DMS53 treated with DMSO at 0.1 percent for 48 hours (cell line): ENCODE results near the gene ADAMTS15.

ENCODE experiments used
- DNase-seq: peaks from one replicate; lab custom pipeline; 2025; ENCODE audit not compliant: unreplicated experiment; lab: John Stamatoyannopoulos, UW

Gene ADAMTS15

DNA sequence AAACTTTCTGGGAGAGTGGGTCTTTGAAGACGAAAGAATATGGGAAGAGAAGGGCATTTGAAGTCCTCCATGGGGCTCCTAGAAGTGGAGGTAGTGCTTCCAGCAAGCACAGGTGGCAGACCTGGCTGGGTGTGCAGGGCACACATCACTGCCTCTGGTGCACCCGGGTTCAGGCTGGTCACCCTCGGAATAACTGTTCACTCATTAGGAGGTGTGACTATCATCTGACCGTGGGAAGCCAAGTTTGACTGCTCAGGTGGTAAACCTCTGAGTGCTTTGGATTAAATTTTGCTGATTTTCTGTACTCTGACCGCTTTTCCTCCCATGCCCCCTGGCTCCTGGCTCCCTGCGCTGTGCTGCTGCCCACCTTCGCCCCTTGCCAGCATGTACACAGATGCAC lies 11.1 kb downstream of the ADAMTS15 start:
- DNase-seq = no peak

DNA sequence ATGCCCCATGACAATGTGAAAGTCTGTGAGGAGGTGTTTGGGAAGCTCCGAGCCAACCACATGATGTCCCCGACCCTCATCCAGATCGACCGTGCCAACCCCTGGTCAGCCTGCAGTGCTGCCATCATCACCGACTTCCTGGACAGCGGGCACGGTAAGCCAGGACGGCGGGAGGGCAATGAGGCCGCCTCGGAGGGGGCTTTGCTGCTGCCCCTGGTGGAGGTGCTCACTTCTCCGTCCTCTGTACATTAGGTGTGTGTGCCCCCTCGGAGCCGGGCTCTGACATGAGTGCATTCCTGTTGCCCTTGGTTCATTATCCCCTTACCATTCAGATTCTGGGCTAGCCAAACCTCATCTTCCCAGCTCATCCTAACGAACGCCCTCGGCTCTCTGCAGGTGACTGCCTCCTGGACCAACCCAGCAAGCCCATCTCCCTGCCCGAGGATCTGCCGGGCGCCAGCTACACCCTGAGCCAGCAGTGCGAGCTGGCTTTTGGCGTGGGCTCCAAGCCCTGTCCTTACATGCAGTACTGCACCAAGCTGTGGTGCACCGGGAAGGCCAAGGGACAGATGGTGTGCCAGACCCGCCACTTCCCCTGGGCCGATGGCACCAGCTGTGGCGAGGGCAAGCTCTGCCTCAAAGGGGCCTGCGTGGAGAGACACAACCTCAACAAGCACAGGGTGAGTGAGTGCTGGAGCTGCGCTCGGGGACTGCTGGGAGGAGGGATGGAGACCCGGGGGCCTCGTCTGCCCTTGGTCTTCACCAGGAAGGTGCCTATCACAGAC lies 13.8 kb downstream of the ADAMTS15 start:
- no peak for DNase-seq

DNA sequence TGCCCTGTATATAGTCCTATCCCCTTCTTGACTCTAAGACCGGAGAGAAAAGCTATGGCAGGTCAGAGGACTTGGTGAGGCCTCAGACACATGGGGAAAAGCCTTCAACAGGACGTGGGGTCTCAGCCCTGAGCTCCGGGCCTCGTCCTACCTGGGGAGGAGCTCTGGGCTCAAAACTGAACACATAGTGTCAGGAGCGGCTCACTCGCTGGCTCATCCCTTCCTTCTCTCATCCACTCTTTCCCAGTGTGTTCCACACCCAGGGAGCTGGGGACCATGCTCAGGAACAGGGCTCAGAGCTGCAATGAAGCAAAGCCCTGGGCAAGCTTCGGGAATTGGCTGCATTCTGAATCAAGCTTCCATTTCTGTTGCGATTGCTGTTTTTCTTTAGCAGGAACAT lies 14.5 kb downstream of the ADAMTS15 start:
- no peak for DNase-seq

DNA sequence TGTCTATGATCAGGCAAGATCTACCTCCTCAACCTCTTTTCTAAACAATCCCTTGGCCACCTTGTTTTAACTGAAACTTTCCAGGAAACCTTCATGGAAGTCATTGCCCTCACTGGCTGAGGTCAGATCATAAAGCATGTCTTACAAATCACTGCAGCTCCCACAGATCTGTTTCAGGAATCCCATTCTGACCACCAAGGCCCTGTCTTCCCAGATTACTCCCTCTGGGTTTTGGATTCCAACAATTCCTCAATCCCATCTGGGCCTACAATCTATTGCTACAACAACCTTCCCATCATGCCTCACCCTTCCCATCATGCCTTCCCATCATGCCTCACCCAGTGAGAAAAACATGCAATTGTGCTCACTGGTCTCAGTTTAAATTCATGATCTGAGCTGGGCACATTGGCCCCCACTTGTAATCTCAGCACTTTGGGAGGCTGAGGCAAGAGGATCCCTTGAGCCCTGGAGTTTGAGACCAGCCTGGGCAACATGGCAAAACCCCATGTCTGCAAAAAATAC lies 15.9 kb downstream of the ADAMTS15 start:
- DNase-seq = no peak

DNA sequence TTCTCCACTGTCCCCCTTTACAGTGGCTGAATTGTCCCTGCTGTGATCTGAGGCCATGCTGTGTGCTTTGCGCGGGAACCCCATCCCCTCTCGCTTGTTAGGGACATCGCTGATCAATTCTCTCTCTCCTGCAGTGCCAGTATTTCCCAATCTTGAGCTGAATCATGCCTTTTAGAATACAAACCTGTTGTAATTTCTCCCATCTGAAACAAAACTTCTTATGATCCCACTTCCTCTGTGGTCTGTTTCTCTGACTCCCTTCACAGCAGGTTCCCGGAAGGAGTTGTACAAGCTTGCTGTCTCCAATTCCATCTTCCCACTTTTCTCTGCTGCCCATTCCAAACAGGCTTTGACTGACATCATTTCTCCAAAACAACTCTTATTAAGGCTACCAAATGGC lies 16.8 kb downstream of the ADAMTS15 start:
- DNase-seq = no peak

DNA sequence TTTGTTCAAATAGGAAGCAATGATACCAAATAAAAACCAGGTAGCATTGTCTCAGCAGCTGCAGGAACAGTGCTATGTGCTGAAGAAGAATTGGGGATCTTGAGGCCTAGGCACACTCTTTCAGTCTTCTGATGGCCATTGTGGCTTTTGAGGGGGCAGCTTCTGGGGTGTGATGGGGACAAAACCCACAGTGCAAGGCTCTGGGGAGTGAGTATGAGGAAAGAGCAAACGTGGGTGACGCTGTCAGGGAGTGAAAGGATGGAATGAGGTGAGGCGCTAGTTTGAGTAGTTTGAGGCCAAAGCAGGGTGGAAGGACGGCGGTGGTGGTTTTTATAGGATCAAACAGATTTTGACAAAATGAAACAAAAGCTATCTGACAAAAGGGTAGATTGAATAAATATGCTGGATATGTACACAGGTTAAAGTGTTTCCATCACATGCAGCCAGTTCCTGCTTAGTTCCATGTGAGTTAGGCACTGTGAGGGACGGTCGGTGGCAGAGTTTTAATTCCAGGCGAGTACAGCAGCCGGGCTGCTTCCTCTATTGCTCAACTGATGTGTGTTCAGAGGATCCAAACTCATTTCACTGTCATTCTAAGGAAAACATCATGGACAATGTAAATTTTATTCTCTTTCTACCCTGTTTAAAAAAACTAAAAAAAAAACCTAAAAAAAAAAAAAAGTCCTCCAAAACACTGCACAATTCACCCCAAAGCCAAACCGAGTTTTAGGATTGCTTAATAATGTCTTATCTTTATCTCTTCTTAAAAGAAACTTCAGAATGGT lies 18.9 kb downstream of the ADAMTS15 start:
- DNase-seq = no peak

DNA sequence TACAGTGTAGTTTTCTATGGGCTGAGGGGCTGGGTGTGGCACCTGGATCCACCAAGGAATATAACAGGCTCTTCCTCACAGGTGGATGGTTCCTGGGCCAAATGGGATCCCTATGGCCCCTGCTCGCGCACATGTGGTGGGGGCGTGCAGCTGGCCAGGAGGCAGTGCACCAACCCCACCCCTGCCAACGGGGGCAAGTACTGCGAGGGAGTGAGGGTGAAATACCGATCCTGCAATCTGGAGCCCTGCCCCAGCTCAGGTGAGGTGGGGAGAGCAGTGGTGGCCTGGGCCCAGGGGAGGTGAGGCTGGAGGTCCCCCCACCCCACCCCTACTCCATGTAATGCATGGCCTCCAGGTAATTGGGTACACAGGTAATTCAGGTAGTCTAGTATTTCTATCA lies 20.7 kb downstream of the ADAMTS15 start:
- DNase-seq = no peak

DNA sequence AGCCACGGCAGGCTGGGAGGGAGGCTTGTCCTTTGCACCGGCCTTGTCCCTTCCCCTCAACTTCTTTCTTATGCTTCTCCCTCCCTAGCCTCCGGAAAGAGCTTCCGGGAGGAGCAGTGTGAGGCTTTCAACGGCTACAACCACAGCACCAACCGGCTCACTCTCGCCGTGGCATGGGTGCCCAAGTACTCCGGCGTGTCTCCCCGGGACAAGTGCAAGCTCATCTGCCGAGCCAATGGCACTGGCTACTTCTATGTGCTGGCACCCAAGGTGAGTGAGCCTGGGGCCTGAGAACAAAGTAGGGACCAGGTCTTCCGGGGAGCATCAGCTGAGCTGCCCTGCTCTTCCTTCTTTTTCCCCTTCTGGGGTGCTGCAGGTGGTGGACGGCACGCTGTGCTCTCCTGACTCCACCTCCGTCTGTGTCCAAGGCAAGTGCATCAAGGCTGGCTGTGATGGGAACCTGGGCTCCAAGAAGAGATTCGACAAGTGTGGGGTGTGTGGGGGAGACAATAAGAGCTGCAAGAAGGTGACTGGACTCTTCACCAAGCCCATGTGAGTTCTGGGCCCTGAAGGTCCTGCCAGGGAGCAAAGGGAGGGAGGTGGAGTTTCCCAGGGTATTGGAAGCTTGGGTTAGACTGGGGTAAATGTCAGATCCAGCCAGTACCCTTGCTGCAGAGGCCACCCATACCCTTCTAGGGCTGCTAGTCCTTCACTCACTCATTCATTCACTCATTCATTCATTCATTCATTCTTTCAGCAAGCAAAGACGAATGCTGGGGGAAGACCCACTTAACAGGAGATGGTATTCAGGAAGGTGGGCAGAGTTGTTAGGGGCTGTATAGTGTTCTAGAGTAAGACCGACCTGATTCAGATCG lies 22.6 kb downstream of the ADAMTS15 start:
- DNase-seq = no peak

DNA sequence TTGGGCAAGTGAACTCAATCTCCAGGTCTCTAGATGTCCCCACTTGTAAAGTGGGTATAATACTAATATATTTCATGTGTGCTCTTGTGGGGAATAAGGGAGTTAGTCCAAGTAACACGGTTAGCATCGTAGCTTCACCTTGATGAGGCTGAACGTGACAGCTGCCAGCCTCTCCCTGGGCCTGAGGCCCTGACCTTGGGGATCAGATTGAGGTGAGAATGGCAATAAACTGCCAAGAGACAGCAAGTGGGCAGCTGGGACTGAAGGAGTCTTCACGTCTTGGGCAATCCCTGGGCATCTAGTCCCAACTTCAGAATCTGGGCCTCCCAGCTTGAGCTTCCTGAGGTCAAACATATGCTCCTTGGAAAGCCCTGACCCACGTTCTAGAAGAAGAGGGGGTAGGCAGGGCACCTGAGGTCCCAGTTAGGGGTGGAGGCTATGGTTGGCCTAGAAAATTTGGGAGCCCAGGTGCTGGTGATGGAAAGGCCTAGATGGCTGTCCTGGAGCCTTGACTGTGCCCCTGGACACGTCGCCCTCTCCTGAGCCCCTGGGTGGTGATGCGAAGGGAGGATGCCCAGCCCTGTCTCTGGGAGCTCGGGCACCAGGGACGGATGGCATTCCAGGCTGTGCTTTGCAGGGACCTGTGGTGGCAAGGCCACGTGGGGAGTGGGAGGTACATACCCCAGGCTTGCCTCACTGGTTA lies 23.4 kb downstream of the ADAMTS15 start:
- DNase-seq = no peak

DNA sequence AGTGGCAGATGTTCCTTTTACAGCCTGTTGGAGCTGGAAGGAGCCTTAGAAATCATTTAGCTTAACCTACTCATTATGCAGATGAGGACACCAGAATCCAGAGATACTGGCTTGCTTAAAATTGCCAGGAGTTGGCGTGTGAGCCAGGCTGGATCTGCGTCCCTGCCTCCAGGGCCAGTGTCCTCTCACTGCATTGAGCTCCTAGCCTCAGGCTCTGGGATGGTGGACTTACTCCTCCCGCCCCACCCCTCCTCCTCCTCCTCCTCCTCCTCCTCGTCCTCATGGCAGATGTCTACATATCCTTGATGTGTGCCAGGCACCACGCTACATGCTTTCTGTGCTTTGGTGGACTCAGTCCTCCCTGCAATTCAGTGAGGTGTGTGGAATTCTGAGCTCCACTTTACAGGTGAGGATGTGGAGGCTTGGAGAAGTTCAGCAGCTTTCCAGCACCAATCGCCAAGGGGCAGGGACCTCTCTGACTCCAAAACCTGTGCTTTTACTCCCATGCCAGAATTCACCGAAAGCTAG lies 24.1 kb downstream of the ADAMTS15 start:
- DNase-seq = no peak

DNA sequence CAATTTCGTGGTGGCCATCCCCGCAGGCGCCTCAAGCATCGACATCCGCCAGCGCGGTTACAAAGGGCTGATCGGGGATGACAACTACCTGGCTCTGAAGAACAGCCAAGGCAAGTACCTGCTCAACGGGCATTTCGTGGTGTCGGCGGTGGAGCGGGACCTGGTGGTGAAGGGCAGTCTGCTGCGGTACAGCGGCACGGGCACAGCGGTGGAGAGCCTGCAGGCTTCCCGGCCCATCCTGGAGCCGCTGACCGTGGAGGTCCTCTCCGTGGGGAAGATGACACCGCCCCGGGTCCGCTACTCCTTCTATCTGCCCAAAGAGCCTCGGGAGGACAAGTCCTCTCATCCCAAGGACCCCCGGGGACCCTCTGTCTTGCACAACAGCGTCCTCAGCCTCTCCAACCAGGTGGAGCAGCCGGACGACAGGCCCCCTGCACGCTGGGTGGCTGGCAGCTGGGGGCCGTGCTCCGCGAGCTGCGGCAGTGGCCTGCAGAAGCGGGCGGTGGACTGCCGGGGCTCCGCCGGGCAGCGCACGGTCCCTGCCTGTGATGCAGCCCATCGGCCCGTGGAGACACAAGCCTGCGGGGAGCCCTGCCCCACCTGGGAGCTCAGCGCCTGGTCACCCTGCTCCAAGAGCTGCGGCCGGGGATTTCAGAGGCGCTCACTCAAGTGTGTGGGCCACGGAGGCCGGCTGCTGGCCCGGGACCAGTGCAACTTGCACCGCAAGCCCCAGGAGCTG lies 24.8 kb downstream of the ADAMTS15 start:
- no peak for DNase-seq

DNA sequence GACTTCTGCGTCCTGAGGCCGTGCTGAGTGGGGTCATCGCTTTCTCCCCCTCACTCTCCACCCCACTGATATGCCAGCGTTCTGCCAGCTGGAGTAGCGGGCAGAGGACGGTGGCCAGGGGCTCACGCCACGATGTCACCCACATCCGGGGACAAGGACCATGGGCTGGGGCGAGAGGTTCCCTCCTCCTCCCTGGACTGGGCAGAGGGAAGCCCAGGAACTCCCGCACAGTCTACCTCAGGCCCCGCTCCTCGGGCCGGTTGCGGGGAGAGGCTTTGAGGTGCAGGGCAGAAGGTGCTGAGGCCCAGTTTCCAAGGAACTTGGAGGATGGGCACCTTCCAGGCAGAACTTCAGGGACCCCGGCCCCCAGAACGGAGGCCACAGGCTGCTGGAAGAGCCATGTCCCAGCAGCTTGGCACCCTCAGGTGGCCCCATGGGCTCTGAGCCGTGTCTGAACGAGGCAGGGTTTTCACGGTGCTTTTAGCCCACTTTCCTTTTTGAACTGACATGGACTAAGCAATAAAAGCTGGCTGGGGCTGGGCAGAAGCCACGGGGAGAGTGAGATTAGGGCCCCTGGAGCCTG lies 25.4 kb downstream of the ADAMTS15 start:
- no peak for DNase-seq

DNA sequence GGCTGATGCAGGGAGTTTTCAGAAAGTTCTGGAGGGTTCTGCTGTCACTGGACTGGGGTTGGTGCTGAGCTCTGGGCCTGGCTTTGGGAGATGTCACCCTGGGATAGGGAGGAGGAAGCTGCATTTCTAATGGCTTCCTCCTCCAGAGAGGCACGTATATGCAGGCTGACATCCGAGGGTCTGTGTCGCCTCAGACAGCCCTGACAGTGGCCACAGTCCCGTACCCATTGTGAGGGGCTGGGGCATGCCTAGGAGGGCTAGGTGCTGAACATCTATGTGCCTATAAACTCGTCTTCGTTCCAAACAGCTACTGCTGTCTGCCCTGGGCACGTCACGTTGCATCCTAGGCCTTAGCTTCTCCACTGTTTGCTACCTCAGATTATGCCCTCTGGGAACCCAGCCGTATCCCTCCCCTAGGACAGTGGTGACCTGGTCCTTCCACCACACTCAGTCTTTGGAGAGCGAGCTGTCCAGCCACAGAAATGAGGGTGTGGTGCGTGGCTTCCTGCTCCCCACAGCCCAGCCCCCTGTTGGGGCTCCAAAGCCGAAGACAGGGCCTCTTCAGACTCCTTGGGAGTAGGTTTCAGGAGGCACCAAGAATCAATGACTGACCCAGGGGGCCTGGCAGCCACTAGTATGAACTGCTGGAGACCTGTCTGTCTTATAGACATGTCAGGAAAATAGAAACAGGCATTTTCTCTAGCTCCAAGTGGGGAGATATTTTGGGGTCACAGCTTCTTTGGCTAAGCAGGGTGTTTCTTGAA lies 26.4 kb downstream of the ADAMTS15 start:
- DNase-seq = no peak

DNA sequence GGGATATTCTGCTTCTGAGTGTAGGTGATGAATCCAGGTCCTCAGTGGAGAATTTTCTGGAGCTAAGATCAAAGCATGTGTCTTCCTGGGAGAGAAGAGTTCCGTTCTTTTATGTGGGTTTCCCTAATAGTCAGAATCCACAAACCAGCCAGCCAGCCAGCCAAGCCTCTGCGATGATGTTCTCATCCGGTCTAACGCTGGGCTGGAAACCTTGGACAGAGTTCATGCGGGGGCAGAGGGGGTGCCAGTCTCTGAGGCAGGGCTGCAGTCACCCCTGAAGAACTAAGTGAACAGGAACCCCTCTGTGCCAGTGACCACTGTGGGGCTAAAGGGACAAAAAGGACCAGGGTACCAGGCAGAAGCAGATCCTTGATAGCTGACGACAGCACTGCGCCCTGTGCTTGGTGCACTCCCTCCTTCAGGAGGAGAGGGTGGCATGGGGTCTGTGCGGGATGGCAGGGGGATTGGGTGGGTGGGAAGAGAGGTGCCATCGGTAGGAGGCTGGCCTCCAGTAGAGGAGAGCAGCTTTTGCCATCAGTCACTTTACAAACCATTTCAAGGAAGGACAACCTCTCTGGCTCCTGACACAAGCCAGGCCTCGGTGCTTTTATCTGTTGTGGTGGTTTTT lies 27.1 kb downstream of the ADAMTS15 start:
- no peak for DNase-seq

DNA sequence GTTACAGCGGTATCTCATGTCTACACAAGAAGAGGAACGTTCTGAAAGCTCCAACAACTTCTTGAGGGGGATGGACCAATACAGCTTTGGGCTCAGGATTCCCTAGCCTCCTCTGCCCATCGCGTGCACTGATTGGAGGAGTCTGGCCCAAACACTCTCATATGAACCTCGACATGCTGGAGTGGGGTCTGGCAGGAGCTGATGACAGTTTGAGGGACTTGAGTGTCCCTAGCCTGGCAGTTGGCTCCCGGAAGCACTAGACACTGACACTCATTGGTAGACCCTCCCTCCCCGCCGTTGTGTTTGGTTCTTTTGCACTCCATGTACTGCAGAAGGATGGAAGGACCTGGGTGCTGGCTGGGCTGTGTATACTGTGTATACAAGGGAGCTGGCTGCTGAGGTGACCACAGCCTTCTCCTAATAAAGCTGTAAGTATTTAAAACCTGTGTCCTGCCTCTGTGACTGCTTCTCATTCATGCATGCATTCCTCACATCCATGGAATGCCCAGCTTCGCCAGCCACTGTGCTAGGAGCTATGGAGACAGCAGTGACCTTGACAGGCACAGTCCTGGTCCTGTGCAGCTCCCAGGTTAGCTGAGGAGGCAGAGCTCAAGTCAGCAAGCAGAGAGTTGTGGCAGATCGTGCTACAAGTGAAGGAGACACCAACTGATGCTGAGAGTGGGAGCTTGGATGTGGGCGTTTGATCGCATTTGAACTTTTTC lies 27.9 kb downstream of the ADAMTS15 start:
- DNase-seq = no peak

DNA sequence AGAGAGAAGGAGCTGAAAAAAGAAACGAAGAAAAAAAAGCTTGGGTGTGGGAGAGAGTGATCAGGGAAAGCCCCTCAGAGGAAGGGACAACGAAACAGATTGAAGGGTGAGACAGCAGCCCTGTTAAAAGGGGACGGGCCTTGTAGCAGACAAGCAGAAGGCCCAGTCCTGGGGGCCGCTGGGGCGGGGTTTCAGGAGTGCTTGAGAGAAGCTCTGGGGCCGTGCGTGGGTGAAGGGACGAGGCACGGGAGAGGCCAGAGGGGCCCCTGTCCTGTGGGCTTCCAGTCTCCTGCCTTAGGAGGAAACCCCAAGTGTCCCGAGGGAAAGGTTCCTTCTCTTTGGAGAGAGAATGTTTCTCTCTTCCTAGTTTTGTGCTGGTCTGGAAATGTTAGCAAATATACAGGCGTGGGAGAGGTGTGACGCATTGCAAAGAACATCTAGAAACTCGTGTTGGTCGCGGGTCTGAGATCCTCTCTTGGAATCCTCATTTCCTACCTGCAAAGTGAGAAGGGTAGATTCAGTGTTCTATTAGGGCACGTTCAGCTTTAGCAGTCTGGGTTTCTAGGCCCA lies 28.6 kb downstream of the ADAMTS15 start:
- DNase-seq = no peak

DNA sequence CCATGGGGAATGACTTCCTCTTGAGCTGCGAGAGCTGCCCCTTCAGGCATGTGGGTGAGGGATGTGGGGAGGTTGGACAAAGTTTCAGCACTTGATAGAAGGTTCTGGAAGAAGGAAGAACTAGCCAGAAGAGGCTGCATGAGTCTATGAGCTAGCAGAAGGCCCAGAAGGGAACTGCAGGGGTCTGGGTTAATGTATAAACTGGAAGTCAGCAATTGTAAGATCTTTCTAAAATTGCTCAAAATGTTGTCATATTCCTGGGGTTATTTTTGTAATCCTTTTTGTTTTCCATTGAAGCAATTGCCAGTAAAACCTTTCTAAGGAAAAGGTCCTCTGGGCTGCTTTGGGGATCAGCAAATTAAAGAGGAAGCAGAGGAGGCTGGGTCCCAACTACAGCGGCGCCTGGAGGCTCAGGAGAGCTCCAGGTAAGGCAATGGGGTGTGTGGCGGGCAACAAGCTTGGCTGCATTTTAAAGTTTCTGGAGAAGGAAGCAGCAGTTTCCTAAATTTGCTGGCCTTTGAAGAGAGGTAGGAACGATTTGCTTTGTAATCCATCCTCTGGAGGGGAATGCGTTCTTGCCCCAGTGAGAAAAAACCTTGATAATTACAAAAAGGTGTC lies 29.2 kb downstream of the ADAMTS15 start:
- no peak for DNase-seq
